ENCODE data around the gene GNPTG.

Gene GNPTG

DNA sequence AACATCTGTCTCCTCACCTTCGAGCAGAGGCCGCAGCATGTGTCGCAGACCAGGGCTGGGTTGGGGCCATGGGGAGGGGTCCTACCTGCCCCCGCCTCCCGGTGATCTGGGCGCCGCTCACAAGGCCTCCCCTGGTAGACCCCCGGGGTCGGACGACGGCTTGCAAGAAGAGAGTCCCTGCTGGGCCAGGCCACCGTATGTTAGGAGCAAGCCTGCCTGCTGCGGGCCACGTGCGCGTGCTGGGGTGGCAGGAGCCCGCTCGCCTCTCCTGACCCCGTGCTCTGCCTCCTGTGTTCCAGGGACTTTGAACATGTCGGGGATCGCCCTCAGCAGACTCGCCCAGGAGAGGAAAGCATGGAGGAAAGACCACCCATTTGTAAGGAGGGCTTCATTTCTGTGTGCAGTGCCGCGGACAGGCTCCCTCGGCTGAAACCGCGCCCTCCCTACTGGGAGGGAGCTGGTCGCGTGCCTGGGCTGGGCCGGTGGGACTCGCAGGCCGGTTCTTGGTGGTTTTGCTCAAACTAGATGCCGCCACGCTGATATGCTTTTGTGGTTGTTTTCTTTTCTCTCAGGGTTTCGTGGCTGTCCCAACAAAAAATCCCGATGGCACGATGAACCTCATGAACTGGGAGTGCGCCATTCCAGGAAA, 37.9 kb upstream of the GNPTG start:
- Mint-ChIP-seq H3K36me3 (peaks cover 17% of the 10 kb centered on the region), H3K27me3 (no peaks in the 10 kb centered on the region), H3K4me1 (peaks cover 16% of the 10 kb centered on the region), H3K4me3 (no peak overlapping the region), H3K27ac (no peak overlapping the region), H3K9me3 (no peaks in the 10 kb centered on the region)
- DNase-seq (ENCODE audit: low spot score in 2 of 2) (no peak), ATAC-seq (ENCODE audit: low read depth) (no peak)

DNA sequence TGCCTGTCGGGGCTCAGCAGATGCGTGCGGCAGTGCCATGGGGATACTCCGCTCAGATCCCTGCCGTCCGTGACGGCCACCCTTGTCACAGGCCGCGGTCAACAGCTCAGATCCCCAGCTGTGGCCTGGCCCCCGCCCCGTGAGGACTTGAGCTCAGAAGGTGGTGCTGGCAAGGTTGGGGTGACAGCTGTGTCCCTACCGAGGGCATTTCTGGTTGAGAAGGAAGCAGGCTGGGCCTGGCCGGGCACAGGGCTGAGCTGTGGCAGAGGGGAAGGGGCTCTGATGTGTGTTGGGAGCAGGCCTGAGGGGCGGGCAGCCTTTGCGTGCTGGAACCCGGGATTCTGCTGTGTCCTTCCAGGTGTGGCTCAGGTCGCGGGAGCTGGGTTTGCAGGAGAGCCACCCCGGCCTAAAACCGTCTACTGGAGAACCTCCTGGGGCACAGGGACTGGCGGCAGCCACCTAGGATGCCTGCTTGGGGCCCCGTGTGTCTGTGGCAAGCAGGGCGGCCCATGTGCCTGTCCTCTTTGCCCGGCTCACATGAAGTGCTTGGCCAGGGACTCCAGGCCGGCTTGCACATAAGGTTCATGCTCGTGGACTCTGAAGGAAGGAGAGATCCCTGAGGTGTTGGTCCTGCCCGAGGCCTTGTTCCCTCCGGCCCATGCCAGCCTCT, 37.2 kb upstream of the GNPTG start:
- DNase-seq (ENCODE audit: low spot score in 2 of 2) (no peak), ATAC-seq (ENCODE audit: low read depth) (no peak)
- H3K27me3 Mint-ChIP-seq = no peaks in the 10 kb centered on the region
- H3K27ac Mint-ChIP-seq = no peak overlapping the region
- H3K9me3 Mint-ChIP-seq = no peaks in the 10 kb centered on the region
- peaks cover 16% of the 10 kb centered on the region for H3K4me1 Mint-ChIP-seq
- H3K4me3 Mint-ChIP-seq = no peak overlapping the region
- peaks cover 20% of the 10 kb centered on the region for H3K36me3 Mint-ChIP-seq

DNA sequence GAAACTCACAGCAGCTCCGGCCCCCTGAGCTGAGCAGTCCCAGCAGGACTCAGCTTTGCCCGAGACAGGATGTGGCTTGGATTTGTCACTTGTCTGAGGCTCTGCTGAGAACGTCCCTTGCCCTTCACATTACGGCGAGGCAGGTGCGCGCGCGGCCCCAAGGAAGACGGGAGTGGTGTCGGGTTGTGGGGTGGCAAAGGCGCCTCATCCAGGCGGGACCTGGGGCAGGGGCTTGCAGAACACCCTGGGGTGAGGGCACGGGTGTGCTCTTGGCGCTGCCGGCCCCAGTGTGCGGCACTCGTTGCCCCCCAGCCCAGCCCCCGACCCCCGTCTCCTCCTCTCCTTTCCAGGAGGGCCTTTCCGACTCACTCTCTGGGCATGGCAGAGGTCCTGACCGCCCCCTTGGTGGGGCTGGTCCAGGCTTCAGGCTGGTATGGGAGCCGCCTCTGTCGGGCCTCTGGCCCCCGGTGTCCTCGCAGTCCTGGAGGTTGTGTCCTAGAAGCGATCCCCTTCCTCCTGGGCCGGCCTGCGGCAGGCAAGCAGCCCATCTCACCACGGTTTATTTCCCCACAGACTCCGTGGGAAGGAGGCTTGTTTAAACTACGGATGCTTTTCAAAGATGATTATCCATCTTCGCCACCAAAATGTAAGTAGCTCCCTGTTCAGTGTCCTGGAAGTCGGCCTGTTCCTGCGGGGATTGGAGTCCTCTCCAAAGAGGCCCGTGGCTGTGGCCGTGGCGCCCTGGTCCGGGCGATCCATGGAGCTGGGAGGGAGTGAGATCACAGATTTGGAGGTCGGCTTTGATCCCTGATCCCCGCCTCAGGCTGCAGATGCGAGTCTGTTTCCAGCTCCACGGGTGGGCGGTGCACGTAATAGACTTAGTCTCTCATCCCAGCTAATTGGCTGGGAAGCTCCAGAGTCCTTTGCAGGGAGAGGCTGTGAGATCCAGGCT, 36.4 kb upstream of the GNPTG start:
- no peaks in the 10 kb centered on the region for H3K27me3 Mint-ChIP-seq
- H3K4me1 Mint-ChIP-seq = peaks cover 12% of the 10 kb centered on the region
- H3K9me3 Mint-ChIP-seq = no peaks in the 10 kb centered on the region
- ATAC-seq (ENCODE audit: low read depth) (no peak), DNase-seq (ENCODE audit: low spot score in 2 of 2) (no peak)
- no peak overlapping the region for H3K4me3 Mint-ChIP-seq
- peaks cover 18% of the 10 kb centered on the region for H3K36me3 Mint-ChIP-seq
- H3K27ac Mint-ChIP-seq = no peak overlapping the region

DNA sequence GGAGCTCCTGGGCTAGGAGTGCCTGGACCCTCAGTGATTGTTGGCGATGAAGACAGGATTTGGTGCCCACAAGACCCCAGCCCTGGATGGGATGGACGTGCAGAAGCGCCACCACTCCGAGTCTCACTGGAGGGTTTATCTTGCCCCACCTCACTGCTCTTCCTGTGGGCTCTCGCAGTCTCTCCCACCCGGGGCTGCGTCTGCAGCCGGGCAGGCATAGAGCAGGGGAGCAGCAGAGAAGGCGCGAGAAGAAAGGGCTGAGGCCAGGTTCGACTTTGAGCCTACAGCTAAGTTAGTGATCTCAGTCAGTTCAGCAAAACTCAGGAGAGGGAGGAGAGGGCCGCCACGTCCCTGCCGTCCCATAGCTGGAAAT, 35.7 kb upstream of the GNPTG start:
- Mint-ChIP-seq H3K36me3 (peaks cover 18% of the 10 kb centered on the region), H3K9me3 (no peaks in the 10 kb centered on the region), H3K27ac (no peak overlapping the region)

DNA sequence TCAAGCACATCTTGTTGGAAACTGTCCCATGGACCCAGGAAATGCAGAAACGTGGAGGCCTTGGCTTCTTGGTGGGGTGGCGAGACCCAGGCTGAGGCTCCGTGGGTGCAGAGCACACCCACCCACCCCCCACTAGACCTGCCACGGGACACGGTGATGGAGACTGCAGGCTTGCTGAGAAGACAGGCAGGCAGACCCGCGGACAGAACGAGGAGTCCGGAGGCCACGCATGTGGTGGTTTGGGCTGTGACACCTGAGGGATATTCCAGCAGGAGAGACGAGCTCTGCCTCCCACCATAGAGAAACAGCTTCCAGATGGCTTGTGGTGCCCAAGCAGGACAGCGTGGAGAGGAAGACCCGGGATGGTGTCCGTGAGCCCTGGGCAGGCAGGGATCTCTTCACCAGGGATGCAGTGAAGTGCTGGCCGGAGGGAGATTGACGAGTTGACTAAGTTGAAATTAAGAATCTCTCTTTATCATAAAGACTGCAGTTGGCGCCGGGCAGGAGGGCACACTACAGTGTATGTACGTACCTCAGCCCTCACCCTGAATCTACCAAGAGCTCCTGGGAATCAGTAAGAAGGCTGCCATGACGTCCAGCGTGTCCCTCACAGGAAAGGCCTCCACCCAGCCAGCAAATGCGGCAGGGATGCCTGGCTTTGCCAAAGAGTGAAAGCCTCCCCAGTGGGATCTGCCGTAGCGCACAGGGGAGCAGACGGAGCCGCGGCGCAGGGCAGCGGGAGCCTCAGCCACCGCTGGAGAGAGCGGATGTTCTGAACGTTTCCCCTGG, 34.1 kb upstream of the GNPTG start:
- no peak overlapping the region for H3K4me3 Mint-ChIP-seq
- ATAC-seq (ENCODE audit: low read depth) (no peak), DNase-seq (ENCODE audit: low spot score in 2 of 2) (no peak)
- H3K9me3 Mint-ChIP-seq = no peaks in the 10 kb centered on the region
- H3K27me3 Mint-ChIP-seq = no peaks in the 10 kb centered on the region
- peak overlapping the region; percentile 90 for H3K27ac Mint-ChIP-seq
- H3K4me1 Mint-ChIP-seq = peaks cover 7% of the 10 kb centered on the region
- H3K36me3 Mint-ChIP-seq = peaks cover 17% of the 10 kb centered on the region

More for the DNA sequence above, 35.7 kb upstream of the GNPTG start:
- DNase-seq (ENCODE audit: low spot score in 2 of 2) (no peak), ATAC-seq (ENCODE audit: low read depth) (no peak)
- no peak overlapping the region for H3K4me3 Mint-ChIP-seq
- no peaks in the 10 kb centered on the region for H3K27me3 Mint-ChIP-seq
- H3K4me1 Mint-ChIP-seq = peaks cover 10% of the 10 kb centered on the region

DNA sequence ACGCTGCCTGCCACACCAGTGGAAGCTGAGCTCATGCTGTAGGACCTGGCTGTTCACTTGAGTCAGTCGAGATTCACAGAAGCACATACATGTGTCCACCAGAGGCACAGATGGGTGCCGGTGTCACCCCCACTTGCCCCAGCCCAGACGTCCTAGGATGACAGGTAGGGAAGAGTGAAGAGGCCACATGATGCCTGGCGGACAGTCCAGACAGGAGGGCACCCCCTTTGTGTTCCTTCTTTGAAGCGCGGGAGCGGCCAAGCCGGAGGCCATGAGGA, 33.5 kb upstream of the GNPTG start:
- Mint-ChIP-seq H3K27ac (peak overlapping the region; percentile 90), H3K27me3 (no peaks in the 10 kb centered on the region), H3K4me3 (no peak overlapping the region), H3K36me3 (peaks cover 16% of the 10 kb centered on the region), H3K4me1 (peaks cover 2% of the 10 kb centered on the region), H3K9me3 (no peaks in the 10 kb centered on the region)
- ATAC-seq (ENCODE audit: low read depth) (no peak), DNase-seq (ENCODE audit: low spot score in 2 of 2) (no peak)

DNA sequence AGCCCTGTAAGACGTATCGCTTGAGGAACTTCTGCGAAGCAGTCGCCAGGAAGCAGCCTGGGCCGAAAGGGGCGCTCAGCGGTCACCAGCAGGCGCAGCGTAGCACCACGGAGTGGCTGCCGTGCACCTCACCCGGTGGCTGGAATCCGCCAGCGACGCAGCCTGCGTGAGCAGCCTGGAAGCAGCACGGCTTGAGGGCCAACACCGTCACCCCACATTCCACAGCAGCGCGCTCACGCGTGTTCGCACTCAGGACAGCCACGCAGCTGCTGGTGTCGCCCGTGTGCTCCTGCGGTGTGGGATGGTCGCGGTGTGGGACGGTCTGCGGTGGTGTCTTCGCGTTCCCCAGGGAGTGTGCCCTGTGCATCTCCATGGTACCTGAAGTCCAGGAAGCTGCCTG, 32.7 kb upstream of the GNPTG start:
- Mint-ChIP-seq H3K4me3 (no peak overlapping the region), H3K27me3 (no peaks in the 10 kb centered on the region), H3K36me3 (peaks cover 22% of the 10 kb centered on the region), H3K4me1 (peaks cover 2% of the 10 kb centered on the region), H3K9me3 (no peaks in the 10 kb centered on the region), H3K27ac (peak overlapping the region; percentile 45)
- DNase-seq (ENCODE audit: low spot score in 2 of 2) (no peak), ATAC-seq (ENCODE audit: low read depth) (no peak)

DNA sequence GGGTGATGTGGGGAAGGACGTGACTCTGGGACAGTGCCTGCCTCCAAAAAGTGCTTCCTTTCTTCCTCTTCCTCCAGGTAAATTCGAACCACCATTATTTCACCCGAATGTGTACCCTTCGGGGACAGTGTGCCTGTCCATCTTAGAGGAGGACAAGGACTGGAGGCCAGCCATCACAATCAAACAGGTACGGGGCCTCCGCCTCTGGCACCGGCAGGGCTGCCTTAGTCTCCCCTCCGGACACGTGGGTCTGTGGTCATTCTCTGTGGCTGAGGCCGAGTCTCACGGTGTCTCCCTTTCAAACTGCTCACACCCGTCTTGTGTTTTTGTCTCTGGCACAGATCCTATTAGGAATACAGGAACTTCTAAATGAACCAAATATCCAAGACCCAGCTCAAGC, 31.6 kb upstream of the GNPTG start:
- DNase-seq (ENCODE audit: low spot score in 2 of 2) (no peak), ATAC-seq (ENCODE audit: low read depth) (no peak)
- H3K27ac Mint-ChIP-seq = no peak overlapping the region
- peaks cover 25% of the 10 kb centered on the region for H3K36me3 Mint-ChIP-seq
- H3K9me3 Mint-ChIP-seq = no peaks in the 10 kb centered on the region
- no peaks in the 10 kb centered on the region for H3K4me1 Mint-ChIP-seq
- no peaks in the 10 kb centered on the region for H3K27me3 Mint-ChIP-seq
- H3K4me3 Mint-ChIP-seq = no peak overlapping the region

DNA sequence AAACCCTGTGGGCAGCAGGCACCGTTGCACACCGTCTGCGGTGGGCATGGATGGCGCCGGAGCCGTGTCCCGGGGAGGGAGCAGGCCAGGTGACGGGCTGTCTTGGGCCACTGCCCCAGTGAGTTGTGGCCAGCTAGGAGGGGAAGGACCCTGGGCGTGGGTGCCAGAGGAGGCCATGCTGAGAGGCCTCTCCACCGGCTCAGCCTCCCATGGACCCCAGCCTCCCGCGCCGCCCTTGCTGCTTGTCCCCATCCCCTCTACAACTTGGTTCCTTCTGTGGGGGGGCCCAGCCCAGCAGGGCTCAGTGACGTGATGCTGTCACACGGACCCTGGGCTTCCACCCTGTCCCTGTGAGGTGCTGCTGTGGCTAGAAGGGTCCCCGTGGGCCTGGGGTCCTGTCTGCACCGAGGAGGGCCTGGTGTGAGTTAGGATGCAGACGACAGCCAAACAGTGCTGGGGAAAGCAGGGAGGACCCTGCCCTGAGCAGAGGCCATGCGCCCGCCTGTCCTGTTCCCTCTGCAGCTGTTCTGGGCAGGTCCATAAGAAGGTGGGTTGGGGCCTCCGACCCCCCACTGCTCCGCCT, 31.0 kb upstream of the GNPTG start:
- Mint-ChIP-seq H3K27ac (peak overlapping the region; percentile 45), H3K4me3 (no peak overlapping the region), H3K4me1 (peaks cover 2% of the 10 kb centered on the region), H3K27me3 (no peaks in the 10 kb centered on the region), H3K9me3 (no peaks in the 10 kb centered on the region), H3K36me3 (peaks cover 25% of the 10 kb centered on the region)
- DNase-seq (ENCODE audit: low spot score in 2 of 2) = no peak
- ATAC-seq (ENCODE audit: low read depth) = no peak

DNA sequence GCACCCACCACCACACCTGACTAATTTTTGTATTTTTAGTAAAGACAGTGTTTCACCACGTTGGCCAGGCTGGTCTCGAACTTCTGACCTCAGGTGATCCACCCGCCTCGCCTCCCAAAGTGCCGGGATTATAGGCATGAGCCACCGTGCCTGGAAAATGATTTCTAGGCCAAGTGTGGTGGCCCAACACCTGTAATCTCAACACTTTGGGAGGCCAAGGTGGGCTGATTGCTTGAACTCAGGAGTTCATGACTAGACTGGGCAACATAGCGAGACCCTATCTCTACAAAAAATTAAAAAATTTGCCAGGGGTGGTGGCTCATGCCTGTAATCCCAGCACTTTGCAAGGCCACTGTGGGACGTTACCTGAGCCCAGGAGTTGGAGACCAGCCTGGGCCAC, 29.3 kb upstream of the GNPTG start:
- Mint-ChIP-seq H3K9me3 (no peaks in the 10 kb centered on the region), H3K4me1 (peaks cover 7% of the 10 kb centered on the region), H3K27ac (no peak overlapping the region), H3K36me3 (peaks cover 20% of the 10 kb centered on the region), H3K4me3 (no peak overlapping the region), H3K27me3 (no peaks in the 10 kb centered on the region)
- DNase-seq (ENCODE audit: low spot score in 2 of 2) (no peak), ATAC-seq (ENCODE audit: low read depth) (no peak)

DNA sequence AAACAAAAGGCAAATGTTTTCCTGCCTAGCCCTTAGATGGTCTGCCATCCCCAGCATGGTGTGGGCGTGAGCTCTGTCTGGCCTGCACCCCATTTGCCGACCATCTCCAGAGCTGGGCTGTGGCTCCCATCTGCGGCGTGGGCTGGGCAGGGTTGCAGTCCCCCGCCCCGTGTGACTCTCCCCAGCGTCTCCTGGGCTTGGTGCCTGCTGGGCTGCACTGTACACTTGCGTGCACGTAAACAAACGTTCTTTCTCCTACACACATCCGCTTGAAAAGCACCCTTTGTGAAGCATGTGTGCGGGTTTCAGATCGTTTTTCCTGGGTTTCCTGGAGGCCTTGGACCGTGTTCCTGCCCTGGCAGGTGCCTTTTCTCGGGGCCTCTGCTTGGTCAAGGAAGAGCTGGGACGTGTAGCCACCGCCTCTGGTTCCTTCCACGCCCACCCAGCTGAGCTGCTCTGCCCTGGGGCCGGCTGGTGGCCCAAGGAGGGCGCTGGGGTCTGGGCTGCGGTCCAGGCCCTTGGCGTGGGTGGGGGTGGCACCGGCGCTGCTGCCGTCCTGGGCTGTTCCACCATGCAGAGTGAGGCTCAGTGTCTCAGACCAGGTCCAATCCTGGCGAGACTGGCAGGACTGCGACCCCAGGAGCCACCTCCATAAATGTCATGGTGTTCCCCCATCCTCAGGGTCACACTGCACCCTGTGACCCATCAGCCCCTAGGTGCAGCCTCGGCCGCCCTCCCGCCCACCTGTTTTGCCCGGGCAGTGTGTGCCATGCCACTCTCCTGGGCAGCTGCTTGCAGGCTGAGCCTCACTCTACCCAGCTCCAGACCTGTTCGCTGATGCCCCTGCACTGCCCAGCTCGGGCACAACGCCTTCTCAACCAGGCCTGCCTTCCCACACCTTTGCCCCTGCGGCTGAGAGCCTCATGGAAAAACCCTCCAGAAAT, 28.2 kb upstream of the GNPTG start:
- DNase-seq (ENCODE audit: low spot score in 2 of 2) (no peak), ATAC-seq (ENCODE audit: low read depth) (no peak)
- Mint-ChIP-seq H3K36me3 (peaks cover 13% of the 10 kb centered on the region), H3K4me3 (no peak overlapping the region), H3K27me3 (no peaks in the 10 kb centered on the region), H3K27ac (peak overlapping the region; percentile 45), H3K4me1 (peaks cover 7% of the 10 kb centered on the region), H3K9me3 (no peaks in the 10 kb centered on the region)

DNA sequence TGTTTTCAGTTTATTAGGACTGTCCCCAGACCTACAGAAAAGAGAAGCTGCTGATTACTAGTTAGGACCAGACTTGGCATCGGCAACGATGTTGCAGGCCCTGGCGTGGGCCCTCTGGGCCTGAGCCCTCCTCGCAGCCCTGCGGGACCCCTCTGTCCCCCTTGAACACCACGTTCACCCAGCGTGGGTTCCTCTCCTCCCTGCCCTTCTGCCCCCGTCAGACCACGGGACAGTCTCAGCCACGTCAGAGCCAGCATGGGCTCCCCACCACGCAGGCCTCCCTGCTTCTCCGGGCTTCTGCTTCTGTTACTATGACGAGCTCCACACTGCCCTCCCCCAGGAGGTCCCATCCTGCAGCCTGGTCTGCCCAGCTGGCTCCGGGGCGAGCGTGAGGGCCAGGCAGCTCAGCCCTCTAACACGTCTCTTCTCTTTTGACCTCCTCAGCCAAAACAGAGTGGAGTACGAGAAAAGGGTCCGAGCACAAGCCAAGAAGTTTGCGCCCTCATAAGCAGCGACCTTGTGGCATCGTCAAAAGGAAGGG, 27.4 kb upstream of the GNPTG start:
- Mint-ChIP-seq H3K27ac (peak overlapping the region; percentile 45), H3K9me3 (no peaks in the 10 kb centered on the region), H3K27me3 (no peaks in the 10 kb centered on the region), H3K36me3 (peaks cover 12% of the 10 kb centered on the region), H3K4me1 (peaks cover 7% of the 10 kb centered on the region), H3K4me3 (no peak overlapping the region)
- no peak for ATAC-seq (ENCODE audit: low read depth)
- DNase-seq (ENCODE audit: low spot score in 2 of 2) = no peak

Measured in memory B cell (primary cell).